K562 (cell line): ENCODE data around the gene MAML3. TPM values are rescaled to one million over a fixed set of nuclear protein-coding genes. Genes with fewer than 3 reads are reported as not detected.

Source experiments
- ATAC-seq: fragments of 200-7000 bp; cut with Tn5 transposase; 3 replicates; pipeline ENCODE4 v1.9.1; 2020; ENCODE audit warnings: moderate library complexity
- BruUV-seq: library from RNA; stranded (reverse); fragments of 400-500 nt; replicated peaks from 2 replicates; lab custom pipeline; 2021; lab: Mats Ljungman, UMichigan
- CTCF ChIA-PET: fragments of 300-600 bp; formaldehyde crosslinking; extraction: SDS; loops from one replicate; lab custom pipeline; 2021; ENCODE audit warnings: low intra/inter-chr PET ratio; lab: Yijun Ruan, JAX
- POLR2A ChIA-PET: fragments of 300-600, 350-650 bp; sonication (Branson Sonifier 250); formaldehyde crosslinking; extraction: SDS; loops from one replicate; lab custom pipeline; 2021; ENCODE audit warnings: antibody characterized with exemption, inconsistent platforms; lab: Yijun Ruan, JAX
- DNase-seq, 4 experiments: peaks; one replicate each; pipeline versions ENCODE4 v3.0.0 to v3.0.0-alpha.2; 2011 to 2018; ENCODE audit warnings: low spot score in 3 of 4, mixed read lengths in 3 of 4; ENCODE audit errors: extremely low read depth in 1 of 4
- FAIRE-seq: peaks from 2 replicates; lab custom pipeline; 2011; peaks lifted over from hg19 to GRCh38; lab: Jason Lieb, UNC
- H2AFZ ChIP-seq: 2 replicates; pipeline ENCODE4 v1.6.0; 2011; ENCODE audit warnings: low read depth, low read length, control low read depth, inconsistent platforms
- H3K27ac ChIP-seq: fragments of 200-600 bp; 3 replicates; pipeline ENCODE4 v1.8.0; 2011; ENCODE audit warnings: low read depth, mild to moderate bottlenecking, control low read depth, inconsistent platforms, low read length, moderate library complexity, mixed read lengths; ENCODE audit errors: extremely low read depth
- H3K27me3 ChIP-seq, 2 experiments: fragments of 300-600 bp in 1 of 2; 2 replicates in 1 of 2; 3 replicates in 1 of 2; pipeline versions ENCODE4 v1.6.0 to v1.8.0; 2011; ENCODE audit warnings: inconsistent platforms in 2 of 2, low read length in 2 of 2, mild to moderate bottlenecking in 1 of 2, mixed read lengths in 1 of 2, moderate library complexity in 1 of 2; ENCODE audit not compliant: control insufficient read depth in 2 of 2, insufficient read depth in 2 of 2
- H3K36me3 ChIP-seq: fragments of 300-600 bp; 3 replicates; pipeline ENCODE4 v1.8.0; 2011; ENCODE audit warnings: mild to moderate bottlenecking, low read length, inconsistent platforms; ENCODE audit not compliant: control insufficient read depth, insufficient read depth
- H3K4me1 ChIP-seq, 2 experiments: fragments of 200-600 bp in 1 of 2; replicated peaks in 1 of 2; 2 replicates in 1 of 2; 3 replicates in 1 of 2; pipeline versions ENCODE4 v1.5.1 to v1.8.0; 2011; ENCODE audit warnings: inconsistent platforms in 2 of 2, low read length in 2 of 2, mild to moderate bottlenecking in 1 of 2, mixed read lengths in 1 of 2, moderate library complexity in 1 of 2; ENCODE audit not compliant: control insufficient read depth in 2 of 2, insufficient read depth in 2 of 2
- H3K4me2 ChIP-seq: 2 replicates; pipeline ENCODE4 v1.6.1; 2011; ENCODE audit warnings: low read length, control low read depth, inconsistent platforms, mixed read lengths; ENCODE audit not compliant: insufficient read depth
- H3K4me3 ChIP-seq: fragments of 200-600 bp; sonication (generic), shearing (Covaris generic); 2 replicates; pipeline ENCODE4 v1.5.1; 2016; ENCODE audit warnings: control low read depth, inconsistent platforms
- H3K79me2 ChIP-seq: fragments of 200-600 bp; 3 replicates; pipeline ENCODE4 v1.8.0; 2011; ENCODE audit warnings: low read length, inconsistent platforms; ENCODE audit not compliant: control insufficient read depth, insufficient read depth
- H3K9ac ChIP-seq, 2 experiments: 2 replicates each; pipeline versions ENCODE4 v1.6.0 to v1.6.1; 2011; ENCODE audit warnings: low read depth in 2 of 2, low read length in 2 of 2, control low read depth in 1 of 2, inconsistent platforms in 1 of 2, mild to moderate bottlenecking in 1 of 2, mixed read lengths in 1 of 2; ENCODE audit not compliant: insufficient read depth in 1 of 2
- H3K9me1 ChIP-seq: one replicate; pipeline ENCODE4 v1.6.0; 2011; ENCODE audit warnings: inconsistent platforms, mild to moderate bottlenecking, low read length, moderate library complexity; ENCODE audit not compliant: control insufficient read depth, insufficient read depth
- H3K9me3 ChIP-seq: replicated peaks from 2 replicates; pipeline ENCODE4 v1.5.1; 2011; ENCODE audit warnings: low read depth, low read length, inconsistent platforms; ENCODE audit not compliant: control insufficient read depth, insufficient read depth
- H4K20me1 ChIP-seq: replicated peaks from 2 replicates; pipeline ENCODE4 v1.6.1; 2011; ENCODE audit warnings: low read length, inconsistent platforms, mixed read lengths; ENCODE audit not compliant: control insufficient read depth, insufficient read depth
- CHD4 ChIP-seq: fragments of 200-600 bp; sonication (generic); IDR thresholded peaks from 3 replicates; pipeline ENCODE4 v1.6.1; 2012; ENCODE audit warnings: low read depth, mild to moderate bottlenecking, mixed read lengths, low read length, inconsistent platforms; ENCODE audit not compliant: insufficient read depth, insufficient replicate concordance, poor library complexity, severe bottlenecking
- E4F1 ChIP-seq: fragments of 250-450 bp; sonication (Bioruptor Pico); IDR thresholded peaks from 2 replicates; pipeline ENCODE4 v1.5.0; 2021; ENCODE audit warnings: mild to moderate bottlenecking, borderline replicate concordance
- FOSL1 ChIP-seq: fragments of 200-800 bp; sonication (Bioruptor generic); conservative IDR thresholded peaks from 2 replicates; pipeline ENCODE4 v1.6.1; 2016; ENCODE audit warnings: missing genetic modification characterization, missing compliant biosample characterization
- HDAC3 ChIP-seq: fragments of 450-650 bp; IDR thresholded peaks from 2 replicates; pipeline ENCODE4 v1.6.1; 2018; ENCODE audit warnings: borderline replicate concordance, mild to moderate bottlenecking, moderate library complexity; ENCODE audit not compliant: partially characterized antibody
- PPARD ChIP-seq: fragments of 250-450 bp; sonication (Bioruptor Pico); IDR thresholded peaks from 2 replicates; pipeline ENCODE4 v1.8.0; 2022; ENCODE audit warnings: inconsistent platforms, mild to moderate bottlenecking, moderate library complexity
- PREB ChIP-seq: sonication (generic); formaldehyde crosslinking; IDR thresholded peaks from 2 replicates; pipeline ENCODE4 v1.8.1; 2023; ENCODE audit warnings: mild to moderate bottlenecking, missing genetic modification reagents
- PURB ChIP-seq: sonication (generic); formaldehyde crosslinking; IDR thresholded peaks from 2 replicates; pipeline ENCODE4 v1.9.0; 2021; ENCODE audit warnings: low read depth, mild to moderate bottlenecking, missing genetic modification reagents
- PYGO2 ChIP-seq: fragments of 450-650 bp; IDR thresholded peaks from 2 replicates; pipeline ENCODE4 v1.6.1; 2016; ENCODE audit warnings: mild to moderate bottlenecking, missing genetic modification characterization, moderate library complexity, missing compliant biosample characterization
- RCOR1 ChIP-seq, 2 experiments: IDR thresholded peaks; 2 replicates each; pipeline ENCODE4 v1.6.1; 2012; ENCODE audit warnings: low read depth in 2 of 2, low read length in 2 of 2, borderline replicate concordance in 1 of 2, improper control_type of control experiment in 1 of 2
- SMC3 ChIP-seq: conservative IDR thresholded peaks from 2 replicates; pipeline ENCODE4 v1.6.1; 2011; ENCODE audit warnings: low read depth, low read length, improper control_type of control experiment; ENCODE audit not compliant: insufficient read depth
- SUPT5H ChIP-seq: fragments of 450-650 bp; IDR thresholded peaks from 2 replicates; pipeline ENCODE4 v1.6.1; 2016
- TAF7 ChIP-seq: fragments of 450-650 bp; IDR thresholded peaks from 2 replicates; pipeline ENCODE4 v1.6.1; 2016; ENCODE audit warnings: missing genetic modification characterization, missing compliant biosample characterization
- ZNF584 ChIP-seq: fragments of 200-800 bp; sonication (Bioruptor generic); IDR thresholded peaks from 2 replicates; pipeline ENCODE4 v1.6.1; 2016; ENCODE audit warnings: low read depth, mild to moderate bottlenecking, missing genetic modification characterization, missing compliant biosample characterization
- WGBS: fragments of 100-300 bp; shearing (Covaris generic); methylation state at CpG from one replicate; pipeline ENCODE4 v1.1.6; 2016; ENCODE audit warnings: low coverage, mixed read lengths; ENCODE audit not compliant: insufficient coverage; ENCODE audit errors: missing lambda C conversion rate; 5-methylcytosine and 5-hydroxymethylcytosine counted together
- in situ Hi-C: fragments of 300-500 bp; cut with MboI; formaldehyde crosslinking; loops from 4 replicates; pipeline ENCODE4 v1.15.0; 2018; ENCODE audit warnings: inconsistent platforms, mixed read lengths
- intact Hi-C: fragments of 100-400 bp; cut with micrococcal nuclease; formaldehyde crosslinking; loops from 2 replicates; pipeline ENCODE4 v1.14.2; 2022
- polyA plus RNA-seq, 8 experiments: library from polyadenylated mRNA; depleted of rRNA in 4 of 8; stranded (reverse) in 5 of 8; unstranded in 3 of 8; fragments of >200 nt; fragmentation: Nextera tagmentation in 2 of 8; fragmentation: Illumina TruSeq in 1 of 8; extraction: Ambion mirVana in 2 of 8; extraction: Trizol in 1 of 8; gene quantifications; 2 replicates each; pipeline versions ENCODE4 v1.2.1 to v1.2.3, GENCODE V29; 2011 to 2014; ENCODE audit warnings: inconsistent platforms in 1 of 8, missing spikeins in 1 of 8
- total RNA-seq, 7 experiments: library from RNA; depleted of rRNA in 6 of 7; stranded (reverse); fragments of >200 nt in 6 of 7; fragmentation: Illumina TruSeq in 2 of 7; extraction: Trizol in 2 of 7; gene quantifications; 2 replicates each; pipeline versions ENCODE4 v1.2.1 to v1.2.3, GENCODE V29; 2011 to 2021; ENCODE audit warnings: low replicate concordance in 1 of 7
- TF ChIP-seq, protein P1 (sequence below): sonication (generic); formaldehyde crosslinking; IDR thresholded peaks from 2 replicates; pipeline ENCODE4 v1.8.0; 2022; ENCODE audit warnings: mild to moderate bottlenecking, missing genetic modification reagents, borderline replicate concordance

MAML3 gene
- total and polyA plus RNA-seq, 9 of the 15 experiments (the other 6 are each of a cell fraction or from before 2014, with no cell fraction given), result 0.01 to 0.55 (median 0.25) TPM

DNA sequence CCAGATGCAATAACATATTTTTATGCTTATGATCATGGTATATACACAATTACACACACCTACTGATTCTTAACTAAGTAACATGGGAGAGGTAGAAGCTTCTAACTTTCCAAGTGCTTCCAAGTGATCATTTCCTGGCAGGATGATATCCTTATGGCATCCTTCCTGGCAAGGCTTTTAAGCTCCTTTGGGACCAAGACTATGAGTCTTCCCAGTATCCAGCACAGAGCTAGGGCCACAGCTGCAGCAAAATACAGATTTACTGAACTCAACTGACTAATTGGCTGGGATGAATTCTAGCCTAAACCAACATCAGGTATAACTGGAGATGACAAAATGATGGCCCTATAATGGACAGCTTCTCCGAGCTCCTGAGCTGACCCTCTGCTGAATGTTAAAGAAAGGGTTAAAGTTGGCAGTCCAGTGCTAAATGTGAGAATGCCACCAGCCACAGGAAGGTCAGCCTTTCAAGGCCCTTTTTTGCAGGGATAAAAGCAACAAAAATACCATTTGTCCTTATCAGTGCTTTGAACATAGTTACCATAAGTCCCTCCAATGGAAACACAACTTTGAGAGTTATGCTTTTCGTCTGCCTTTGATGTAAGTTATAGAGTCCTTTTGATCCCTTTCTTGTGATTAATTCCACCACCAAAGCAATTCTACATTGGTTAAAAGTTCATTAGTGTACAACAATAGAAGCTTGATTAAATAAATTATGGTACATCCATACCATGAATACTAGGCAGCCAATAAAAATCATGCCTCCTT is 415.0 kb downstream of the MAML3 start (continued):
- TF ChIP-seq HDAC3, result no peak
- no peak for TF ChIP-seq SMC3
- TF ChIP-seq, all 486 proteins: peak for 0

DNA sequence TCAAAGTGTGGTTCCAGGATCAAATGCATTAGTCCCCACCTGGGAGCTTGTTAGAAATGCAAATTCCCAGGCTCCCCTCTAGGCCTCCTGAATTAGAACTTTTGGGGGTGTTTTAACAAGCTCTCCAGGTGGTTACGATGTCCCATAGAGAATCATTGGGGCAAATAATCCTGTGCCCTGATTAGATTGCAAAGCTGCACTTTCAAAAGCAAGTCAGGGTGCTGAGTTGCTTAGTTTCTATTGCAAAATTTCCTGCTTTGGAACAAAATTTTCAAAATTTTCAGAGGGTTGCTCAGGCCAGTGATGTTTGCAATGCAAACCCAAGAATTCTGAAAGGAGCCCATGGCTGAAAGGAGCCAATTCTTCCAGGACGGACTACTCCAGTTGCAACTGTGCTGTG is 417.3 kb downstream of the MAML3 start:
- no peak overlapping the region for H3K9ac ChIP-seq
- WGBS, result 20% methylated on average over 2 of the region's 2 CpGs
- TF ChIP-seq, protein P1, sequence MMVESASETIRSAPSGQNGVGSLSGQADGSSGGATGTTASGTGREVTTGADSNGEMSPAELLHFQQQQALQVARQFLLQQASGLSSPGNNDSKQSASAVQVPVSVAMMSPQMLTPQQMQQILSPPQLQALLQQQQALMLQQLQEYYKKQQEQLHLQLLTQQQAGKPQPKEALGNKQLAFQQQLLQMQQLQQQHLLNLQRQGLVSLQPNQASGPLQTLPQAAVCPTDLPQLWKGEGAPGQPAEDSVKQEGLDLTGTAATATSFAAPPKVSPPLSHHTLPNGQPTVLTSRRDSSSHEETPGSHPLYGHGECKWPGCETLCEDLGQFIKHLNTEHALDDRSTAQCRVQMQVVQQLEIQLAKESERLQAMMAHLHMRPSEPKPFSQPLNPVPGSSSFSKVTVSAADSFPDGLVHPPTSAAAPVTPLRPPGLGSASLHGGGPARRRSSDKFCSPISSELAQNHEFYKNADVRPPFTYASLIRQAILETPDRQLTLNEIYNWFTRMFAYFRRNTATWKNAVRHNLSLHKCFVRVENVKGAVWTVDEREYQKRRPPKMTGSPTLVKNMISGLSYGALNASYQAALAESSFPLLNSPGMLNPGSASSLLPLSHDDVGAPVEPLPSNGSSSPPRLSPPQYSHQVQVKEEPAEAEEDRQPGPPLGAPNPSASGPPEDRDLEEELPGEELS (CRISPR knock-in tag), result no peak
- TF ChIP-seq SUPT5H (no peak), TAF7 (tag) (no peak), E4F1 (CRISPR knock-in tag) (no peak), PREB (CRISPR knock-in tag) (no peak), FOSL1 (tag) (no peak), PPARD (CRISPR knock-in tag) (no peak), ZNF584 (no peak), PURB (CRISPR knock-in tag) (no peak), RCOR1 (IDR thresholded peaks at IDR 0.05; ENCODE audit: borderline replicate concordance in 1 of 2, low read depth in 2 of 2, low read length in 2 of 2) (no peak), CHD4 (no peak), PYGO2 (tag) (no peak)

More for the DNA sequence above, 417.3 kb downstream of the MAML3 start:
- no peak overlapping the region for H3K4me3 ChIP-seq
- no peaks in the 10 kb centered on the region for H3K9me3 ChIP-seq
- no peak for ATAC-seq
- no peak for DNase-seq
- CTCF ChIA-PET, result no interaction called here
- H3K27me3 ChIP-seq, result peaks cover 7 to 18% of the 10 kb centered on the region in 2 experiments; a peak in 4 of 5 replicates
- peaks cover 0 to 8% of the 10 kb centered on the region in 2 experiments; a peak in 2 of 5 replicates for H3K4me1 ChIP-seq
- no peak overlapping the region for H2AFZ ChIP-seq
- intact Hi-C loops (no loop called here), in situ Hi-C loops (no loop called here)
- no peaks in the 10 kb centered on the region for H3K79me2 ChIP-seq
- H3K27ac ChIP-seq, result no peak overlapping the region
- H3K9me1 ChIP-seq, result no peaks in the 10 kb centered on the region
- no peaks in the 10 kb centered on the region for H3K36me3 ChIP-seq
- no peak for FAIRE-seq
- POLR2A ChIA-PET, result no interaction called here
- BruUV-seq, result no TSS peak
- no peaks in the 10 kb centered on the region; the same call in 1 of the 2 replicates for H4K20me1 ChIP-seq
- no peak overlapping the region for H3K4me2 ChIP-seq
